ENCODE measurements around the gene BCL11B.

Gene BCL11B

GRCh38 chr14:99137001-99137700 lies 134.8 kb downstream of the BCL11B start:
- no peak for DNase-seq (ENCODE audit: low spot score)

DNA sequence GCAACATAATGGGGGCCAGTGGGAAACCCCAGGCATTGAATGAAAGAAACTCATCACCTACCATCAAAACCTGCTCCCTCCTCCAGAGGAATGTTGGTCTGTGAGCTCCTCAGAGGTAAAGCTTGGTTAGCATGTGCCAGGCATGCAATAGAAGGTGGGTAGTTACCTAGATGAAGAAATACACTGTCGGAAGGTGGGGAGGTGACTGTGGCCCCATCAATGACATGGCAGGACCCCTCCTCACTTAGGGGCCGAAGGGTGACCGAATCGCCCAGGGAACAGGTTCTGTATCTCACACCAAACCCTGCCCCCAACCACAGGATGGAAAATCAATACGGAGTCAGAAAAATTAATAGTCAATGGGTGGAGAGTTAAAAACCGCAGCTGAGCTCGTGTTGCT lies 135.6 kb downstream of the BCL11B start:
- no peak for DNase-seq (ENCODE audit: low spot score)

- no peak for DNase-seq (ENCODE audit: low spot score)
Observed at GRCh38 chr14:99136047-99136400, 136.0 kb downstream of the BCL11B start.

DNA sequence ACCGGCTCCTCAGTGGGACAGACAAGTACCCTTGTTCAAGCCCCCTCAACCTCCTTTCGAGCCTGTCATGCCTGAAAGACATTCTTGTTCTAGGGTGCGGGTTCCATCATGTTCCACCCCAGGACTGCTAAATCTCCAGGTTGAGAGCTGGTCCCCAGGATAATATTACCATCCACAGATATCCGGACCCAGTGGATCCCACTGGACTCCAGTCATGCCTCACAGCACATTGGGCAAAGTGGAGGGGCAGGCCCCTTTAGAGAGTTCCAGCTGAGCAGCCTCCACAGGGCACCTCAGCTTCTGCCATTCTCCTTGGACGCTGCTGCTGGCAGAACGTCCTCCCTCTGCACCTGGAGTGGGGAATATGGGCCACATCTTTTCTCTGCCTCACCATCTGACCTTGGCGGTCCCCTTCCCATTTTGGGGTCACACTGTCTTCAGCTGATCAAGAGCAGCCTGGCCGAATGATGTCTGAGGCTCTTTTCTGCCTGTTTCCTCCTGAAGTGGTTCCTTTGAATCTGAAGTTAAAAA lies 137.4 kb downstream of the BCL11B start:
- DNase-seq (ENCODE audit: low spot score) = no peak

GRCh38 chr14:99133636-99134515 lies 138.1 kb downstream of the BCL11B start:
- DNase-seq (ENCODE audit: low spot score) = no peak

DNA sequence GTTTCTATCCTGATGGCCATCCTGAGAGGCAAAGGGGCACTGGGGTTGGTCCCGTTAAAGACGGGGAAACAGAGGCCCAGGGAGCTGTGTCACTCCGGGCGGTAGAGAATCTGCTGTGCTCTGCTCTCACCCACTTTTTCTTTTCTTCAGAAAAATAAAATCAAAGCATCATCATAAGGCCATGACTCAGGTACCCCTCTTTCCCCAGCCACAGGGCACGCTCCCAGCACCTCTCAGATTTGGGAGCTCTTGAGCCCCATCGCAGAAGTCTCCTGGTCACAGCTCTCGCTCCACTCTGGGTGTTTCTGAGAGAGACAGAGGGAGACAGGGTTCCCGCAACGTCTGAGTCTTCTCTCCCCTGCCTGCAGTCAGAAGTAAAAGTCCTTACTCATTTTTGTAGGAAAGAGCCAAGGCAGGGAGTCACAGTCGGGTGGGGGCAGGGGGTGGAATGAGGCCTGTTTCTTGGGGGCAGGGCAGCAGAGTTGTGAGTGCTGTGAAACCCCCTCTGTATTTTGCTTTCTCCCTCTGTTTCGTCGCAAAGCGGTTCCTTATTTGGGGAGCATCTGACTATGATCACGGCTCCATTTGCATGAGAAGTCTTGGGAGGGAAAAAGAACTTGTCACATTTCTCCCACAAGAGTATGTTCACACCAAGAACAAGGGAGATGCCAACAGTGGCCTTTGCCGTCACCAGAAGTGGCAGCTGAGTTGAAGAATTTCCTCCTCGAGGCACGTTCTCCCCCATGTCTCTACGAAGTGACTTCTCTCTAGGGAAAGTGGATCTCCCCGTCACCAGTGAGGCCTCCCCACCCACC lies 139.0 kb downstream of the BCL11B start:
- DNase-seq (ENCODE audit: low spot score) = no peak

- peak; percentile 21 for DNase-seq (ENCODE audit: low spot score)
Observed at GRCh38 chr14:99131632-99132271, 140.2 kb downstream of the BCL11B start.

- DNase-seq (ENCODE audit: low spot score) = no peak
Observed at GRCh38 chr14:99129998-99130397, 142.0 kb downstream of the BCL11B start.

DNA sequence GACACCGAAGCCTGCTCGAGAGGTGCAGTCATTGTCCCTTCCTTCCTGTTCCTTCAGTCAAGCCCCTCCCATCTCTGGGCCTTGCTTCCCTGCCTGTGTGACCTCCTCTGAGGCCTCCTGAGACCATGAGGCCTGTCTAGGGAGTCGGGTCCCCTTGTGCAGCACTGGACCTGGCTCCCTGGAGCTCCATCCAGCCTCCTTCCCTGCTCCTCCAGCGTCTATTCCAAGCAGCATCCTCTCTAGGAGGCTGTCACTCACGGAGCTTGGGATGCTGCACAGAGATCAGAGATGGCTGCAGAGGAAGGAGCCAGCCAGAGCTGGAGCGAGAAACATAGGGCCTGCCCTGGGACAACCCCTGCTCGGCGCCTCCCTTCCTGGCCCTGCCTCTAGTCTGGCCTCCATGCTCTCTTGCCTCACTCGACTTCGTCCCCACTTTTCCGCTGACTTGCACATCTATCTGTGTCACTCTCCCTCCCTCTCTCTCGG lies 142.7 kb downstream of the BCL11B start:
- no peak for DNase-seq (ENCODE audit: low spot score)

DNA sequence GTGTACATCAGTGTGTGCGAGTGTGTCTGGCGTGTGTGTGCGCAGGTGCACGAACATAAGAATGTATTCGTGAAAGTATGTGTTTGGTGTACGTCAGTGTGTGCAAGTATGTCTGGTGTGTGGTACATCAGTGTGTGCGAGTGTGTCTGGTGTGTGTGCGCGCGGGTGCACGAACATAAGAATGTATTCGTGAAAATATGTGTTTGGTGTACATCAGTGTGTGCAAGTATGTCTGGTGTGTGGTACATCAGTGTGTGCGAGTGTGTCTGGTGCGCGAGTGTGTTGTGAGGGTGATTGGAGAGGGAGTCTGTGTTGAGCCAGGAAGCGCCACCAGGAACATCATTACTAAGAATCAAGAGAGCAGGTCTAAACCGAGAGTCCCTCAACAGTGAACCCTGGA lies 143.8 kb downstream of the BCL11B start:
- no peak for DNase-seq (ENCODE audit: low spot score)

DNA sequence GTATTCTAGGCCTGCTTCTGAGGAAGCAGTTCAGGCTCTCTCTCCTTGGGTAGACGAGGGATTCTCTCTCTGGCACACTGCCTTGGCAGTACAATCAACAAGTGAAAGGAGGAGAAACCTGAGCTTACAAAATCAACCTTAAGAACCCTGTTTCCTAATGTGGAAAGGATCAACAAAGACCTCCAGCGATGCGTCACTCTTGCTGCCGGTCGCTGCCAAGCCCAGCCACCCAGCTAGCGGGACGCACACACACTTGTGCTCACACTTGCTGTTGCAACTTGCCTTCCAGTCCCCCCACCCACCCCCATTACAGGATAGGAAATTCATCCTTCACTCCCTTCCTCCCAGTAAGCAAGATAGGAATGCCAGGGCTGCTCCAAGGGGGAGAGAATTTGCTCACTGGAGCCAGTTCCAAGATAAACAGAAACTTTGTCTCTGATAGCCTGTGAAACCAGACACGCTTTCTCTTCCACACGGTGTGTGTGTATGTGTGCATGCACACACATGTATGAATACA lies 144.3 kb downstream of the BCL11B start:
- DNase-seq (ENCODE audit: low spot score) = no peak

DNA sequence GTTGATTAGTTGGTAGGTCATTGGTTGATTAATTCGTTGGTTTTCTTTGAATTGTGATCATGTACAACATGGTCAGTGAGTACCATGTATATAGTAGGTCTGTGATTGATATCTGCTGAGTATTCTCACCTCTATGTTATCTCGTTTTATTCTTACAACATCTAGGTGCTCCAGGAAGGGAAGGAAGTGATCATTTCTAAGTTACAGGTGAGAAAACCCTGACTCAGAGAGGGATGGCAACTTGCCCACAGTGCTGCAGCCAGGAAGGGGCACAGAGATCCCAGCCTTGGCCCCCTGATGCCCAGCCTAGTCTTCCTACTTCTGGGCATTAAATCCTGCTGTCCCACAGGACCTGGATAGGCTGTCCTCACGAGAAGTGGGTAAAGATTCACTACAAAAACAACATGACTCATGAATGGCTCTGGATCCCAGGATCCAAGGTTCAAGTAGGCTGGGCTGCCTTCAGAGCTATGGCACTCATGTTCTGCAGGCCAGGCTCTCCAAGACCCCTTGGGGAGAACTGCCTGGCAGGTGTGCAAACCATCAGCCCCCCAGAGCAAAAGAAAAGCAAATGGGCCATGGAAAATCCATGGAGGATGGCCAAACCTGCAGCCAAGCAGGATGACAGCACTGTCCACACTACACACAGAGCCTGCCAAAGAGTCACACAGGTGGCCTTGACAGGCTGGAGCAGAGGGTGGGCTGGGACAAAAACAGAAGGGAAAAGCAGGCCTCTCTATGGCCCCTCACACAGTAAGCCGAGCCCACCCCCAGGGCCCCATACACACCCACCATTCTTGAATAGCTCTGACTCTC lies 146.2 kb downstream of the BCL11B start:
- peak; percentile 55 for DNase-seq (ENCODE audit: low spot score)

DNA sequence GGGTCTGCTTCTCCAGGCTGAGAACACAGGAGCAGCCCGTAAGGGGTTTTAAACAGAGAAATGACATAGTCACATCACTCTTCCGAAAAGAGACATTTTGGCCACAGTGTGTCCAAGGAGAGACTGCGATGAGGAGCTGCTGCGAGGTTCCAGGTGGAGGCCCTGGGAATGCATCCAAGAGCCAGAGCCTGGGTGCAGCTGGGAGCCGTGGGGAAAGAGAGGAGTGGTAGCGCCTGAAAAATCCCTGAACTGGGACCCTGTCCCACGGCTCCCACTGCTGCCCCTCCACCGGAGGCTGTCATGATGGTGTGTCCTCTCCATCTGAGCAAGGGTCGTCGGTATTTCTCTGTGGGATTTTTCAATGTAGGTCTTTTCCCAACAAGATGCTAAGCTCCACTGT lies 146.9 kb downstream of the BCL11B start:
- peak; percentile 58 for DNase-seq (ENCODE audit: low spot score)

GRCh38 chr14:99124482-99125105 lies 147.4 kb downstream of the BCL11B start:
- DNase-seq (ENCODE audit: low spot score) = no peak

GRCh38 chr14:99123208-99123870 lies 148.7 kb downstream of the BCL11B start:
- DNase-seq (ENCODE audit: low spot score) = no peak

- no peak for DNase-seq (ENCODE audit: low spot score)
Observed at GRCh38 chr14:99122521-99123125, 149.4 kb downstream of the BCL11B start.

DNA sequence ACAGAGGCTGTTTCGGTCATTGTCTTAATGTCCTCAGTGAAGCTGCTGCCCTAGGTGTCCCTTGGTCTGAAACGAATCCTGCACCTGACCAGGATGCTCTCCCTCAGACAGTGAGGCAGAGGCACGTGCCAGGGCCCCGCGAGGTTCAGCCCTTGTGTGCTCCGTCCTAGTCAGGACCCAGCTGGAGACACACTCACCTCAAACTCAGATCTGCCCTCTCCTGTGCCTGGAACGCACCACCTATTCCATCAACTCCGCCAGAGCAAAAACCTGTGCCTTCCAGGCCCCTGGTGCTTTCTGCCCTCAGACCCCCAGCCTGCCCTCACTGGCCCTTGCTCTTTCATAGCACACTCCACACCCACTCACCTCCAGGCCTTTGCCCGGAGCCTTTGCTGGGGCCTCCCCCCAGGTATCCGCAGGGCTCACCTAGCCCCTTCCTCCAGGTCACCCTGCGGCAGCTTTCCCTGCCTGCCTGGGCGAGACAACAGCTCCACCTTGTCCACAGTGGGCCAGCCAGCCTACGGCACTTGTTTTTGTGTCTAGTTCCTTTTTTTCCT lies 150.6 kb downstream of the BCL11B start:
- DNase-seq (ENCODE audit: low spot score) = no peak

- DNase-seq (ENCODE audit: low spot score) = no peak
Observed at GRCh38 chr14:99120526-99121318, 151.3 kb downstream of the BCL11B start.

Measured in cerebellar cortex (tissue), 1 donor.